ENCODE results near the gene BARHL1.

The BARHL1 gene

GRCh38 chr9:132605387-132605786 lies 23.0 kb downstream of the BARHL1 start:
- TF ChIP-seq ZBTB10 (tag by site-specific recombination; IDR thresholded peaks at IDR 0.05), result no peak
- TF ChIP-seq ZNF529 (tag by site-specific recombination; IDR thresholded peaks at IDR 0.05; ENCODE audit: insufficient replicate concordance), result no peak
- no peak for TF ChIP-seq WT1 (tag by site-specific recombination; IDR thresholded peaks at IDR 0.05)
- TF ChIP-seq ZBTB44 (tag by site-specific recombination; IDR thresholded peaks at IDR 0.05), result no peak
- no peak for TF ChIP-seq ZBTB49 (tag by site-specific recombination; IDR thresholded peaks at IDR 0.05; ENCODE audit: low read depth)
- ChIA-PET CTCF (interaction anchor here (0.6 kb wide), 1 partner anchor 39 kb away, joined by 3 read pairs; no protein-coding TSS in a partner anchor), POLR2A (no interaction called here)
- no peaks in the 10 kb centered on the region for H3K9me3 ChIP-seq (ENCODE audit: control insufficient read depth, insufficient read depth, low read depth, low read length)
- peaks cover 0 to 80% of the 10 kb centered on the region in 2 experiments; a peak in 1 of 3 replicates for H3K36me3 ChIP-seq (ENCODE audit: control insufficient read depth in 2 of 2, insufficient read depth in 1 of 2, low read length in 2 of 2)
- H3K4me3 ChIP-seq (ENCODE audit: low read depth, low read length), result no peak overlapping the region
- no peaks in the 10 kb centered on the region for H3K4me1 ChIP-seq (ENCODE audit: control insufficient read depth, insufficient read depth, low read length)
- H3K27ac ChIP-seq (ENCODE audit: extremely low read depth, low read depth, low read length), result no peak overlapping the region

GRCh38 chr9:132606066-132606465 lies 23.7 kb downstream of the BARHL1 start:
- Histone ChIP-seq H3K27ac (ENCODE audit: extremely low read depth, low read depth, low read length) (no peak overlapping the region), H3K4me3 (ENCODE audit: low read depth, low read length) (no peak overlapping the region), H3K36me3 (ENCODE audit: control insufficient read depth in 2 of 2, insufficient read depth in 1 of 2, low read length in 2 of 2) (peaks cover 0 to 80% of the 10 kb centered on the region in 2 experiments; a peak in 1 of 3 replicates), H3K4me1 (ENCODE audit: control insufficient read depth, insufficient read depth, low read length) (no peaks in the 10 kb centered on the region), H3K9me3 (ENCODE audit: control insufficient read depth, insufficient read depth, low read depth, low read length) (no peaks in the 10 kb centered on the region)
- POLR2A ChIA-PET, result no interaction called here
- no peak for TF ChIP-seq ZNF239 (tag by site-specific recombination; IDR thresholded peaks at IDR 0.05)
- TF ChIP-seq HIC1 (tag by site-specific recombination; IDR thresholded peaks at IDR 0.05), result no peak
- TF ChIP-seq ZNF24 (tag by site-specific recombination; IDR thresholded peaks at IDR 0.05), result no peak
- no peak for TF ChIP-seq ZNF639 (tag by site-specific recombination; IDR thresholded peaks at IDR 0.05)
- no peak for TF ChIP-seq ZNF366 (tag by site-specific recombination; conservative IDR thresholded peaks at IDR 0.05)
- no peak for TF ChIP-seq ZNF341 (tag by site-specific recombination; IDR thresholded peaks at IDR 0.05; ENCODE audit: low read depth)
- TF ChIP-seq BCL11B (tag by site-specific recombination; IDR thresholded peaks at IDR 0.05; ENCODE audit: low read depth), result no peak
- no peak for TF ChIP-seq PRDM6 (tag by site-specific recombination; IDR thresholded peaks at IDR 0.05)
- TF ChIP-seq ZNF155 (tag by site-specific recombination; IDR thresholded peaks at IDR 0.05), result no peak
- no peak for TF ChIP-seq ZNF138 (tag by site-specific recombination; IDR thresholded peaks at IDR 0.05; ENCODE audit: borderline replicate concordance)
- no peak for TF ChIP-seq ZNF23 (tag by site-specific recombination; IDR thresholded peaks at IDR 0.05; ENCODE audit: borderline replicate concordance)
- no peak for TF ChIP-seq ZSCAN30 (tag by site-specific recombination; IDR thresholded peaks at IDR 0.05)
- TF ChIP-seq IKZF3 (tag by site-specific recombination; IDR thresholded peaks at IDR 0.05), result no peak
- no peak for TF ChIP-seq ZNF354C (tag by site-specific recombination; IDR thresholded peaks at IDR 0.05; ENCODE audit: borderline replicate concordance, low read depth)
- no peak for TF ChIP-seq ZNF248 (tag by site-specific recombination; IDR thresholded peaks at IDR 0.05)
- no peak for TF ChIP-seq ZNF169 (tag by site-specific recombination; IDR thresholded peaks at IDR 0.05)
- CTCF ChIA-PET, result no interaction called here
